GM12878 (cell line): ENCODE data around the gene NUDT22. TPM values are rescaled to one million over a fixed set of nuclear protein-coding genes. Genes with fewer than 3 reads are reported as not detected.

Experiments used
- BHLHE40 ChIP-seq, 2 experiments: fragments of 450-650 bp in 1 of 2; IDR thresholded peaks; 2 replicates each; pipeline ENCODE4 v1.6.1; 2011 to 2017; ENCODE audit warnings: low read depth in 2 of 2, borderline replicate concordance in 1 of 2, improper control_type of control experiment in 1 of 2, low read length in 1 of 2, mild to moderate bottlenecking in 1 of 2
- CBFB ChIP-seq: IDR thresholded peaks from 2 replicates; pipeline ENCODE4 v1.6.1; 2016; ENCODE audit warnings: antibody characterized with exemption, low read depth
- CBX3 ChIP-seq: fragments of 200-600 bp; sonication (generic); IDR thresholded peaks from 2 replicates; pipeline ENCODE4 v1.6.1; 2016; ENCODE audit warnings: low read depth, borderline replicate concordance
- EED ChIP-seq: sonication (generic); IDR thresholded peaks from 2 replicates; pipeline ENCODE4 v1.6.1; 2016; ENCODE audit warnings: antibody characterized with exemption, low read depth
- MLLT1 ChIP-seq: fragments of 450-650 bp; IDR thresholded peaks from 2 replicates; pipeline ENCODE4 v1.6.1; 2016; ENCODE audit warnings: mild to moderate bottlenecking
- PAX5 ChIP-seq: IDR thresholded peaks from 2 replicates; pipeline ENCODE4 v1.6.1; 2011; ENCODE audit warnings: low read depth, low read length, borderline replicate concordance
- POLR2A ChIP-seq: IDR thresholded peaks from 2 replicates; pipeline ENCODE4 v1.6.1; 2011; ENCODE audit warnings: low read depth, mild to moderate bottlenecking, low read length
- POLR2AphosphoS5 ChIP-seq: IDR thresholded peaks from 2 replicates; pipeline ENCODE4 v1.6.1; 2011; ENCODE audit warnings: mild to moderate bottlenecking, low read length, inconsistent platforms
- RAD51 ChIP-seq: fragments of 450-650 bp; IDR thresholded peaks from 2 replicates; pipeline ENCODE4 v1.6.1; 2016; ENCODE audit warnings: moderate library complexity, mild to moderate bottlenecking, inconsistent platforms
- RUNX3 ChIP-seq: IDR thresholded peaks from 2 replicates; pipeline ENCODE4 v1.6.1; 2012; ENCODE audit warnings: low read length, inconsistent platforms
- SIX5 ChIP-seq: IDR thresholded peaks from 2 replicates; pipeline ENCODE4 v1.6.1; 2011; ENCODE audit warnings: mild to moderate bottlenecking, low read depth, low read length, moderate library complexity; ENCODE audit not compliant: severe bottlenecking
- SMAD1 ChIP-seq: fragments of 450-650 bp; IDR thresholded peaks from 2 replicates; pipeline ENCODE4 v1.6.1; 2018; ENCODE audit warnings: mild to moderate bottlenecking, low read depth; ENCODE audit not compliant: partially characterized antibody
- SRF ChIP-seq, 2 experiments: IDR thresholded peaks; 2 replicates each; pipeline ENCODE4 v1.6.1; 2011; ENCODE audit warnings: low read depth in 2 of 2, low read length in 2 of 2, mild to moderate bottlenecking in 1 of 2, moderate library complexity in 1 of 2
- TAF1 ChIP-seq: IDR thresholded peaks from 2 replicates; pipeline ENCODE4 v1.6.1; 2011; ENCODE audit warnings: mild to moderate bottlenecking, low read depth, low read length, borderline replicate concordance
- TCF12 ChIP-seq: IDR thresholded peaks from 2 replicates; pipeline ENCODE4 v1.6.1; 2011; ENCODE audit warnings: low read depth, mild to moderate bottlenecking, low read length
- USF1 ChIP-seq: IDR thresholded peaks from 2 replicates; pipeline ENCODE4 v1.6.1; 2011; ENCODE audit warnings: borderline replicate concordance, low read depth, mild to moderate bottlenecking, moderate library complexity, mixed read lengths, low read length; ENCODE audit not compliant: insufficient read depth; ENCODE audit errors: extremely low read length
- WRNIP1 ChIP-seq: IDR thresholded peaks from 2 replicates; pipeline ENCODE4 v1.6.1; 2011; ENCODE audit warnings: low read depth, low read length, improper control_type of control experiment, borderline replicate concordance
- ZBTB33 ChIP-seq: fragments of 450-650 bp; IDR thresholded peaks from 2 replicates; pipeline ENCODE4 v1.6.1; 2017; ENCODE audit warnings: mild to moderate bottlenecking
- polyA plus RNA-seq, 11 experiments: library from polyadenylated mRNA; depleted of rRNA in 4 of 11; unstranded in 6 of 11; stranded (reverse) in 5 of 11; fragments of >200 nt; fragmentation: Nextera tagmentation in 4 of 11; fragmentation: Illumina TruSeq in 1 of 11; extraction: Ambion mirVana in 4 of 11; extraction: Trizol in 1 of 11; gene quantifications; 1 replicate in 1 of 11; 2 replicates in 10 of 11; pipeline versions ENCODE4 v1.2.1 to v1.2.3, GENCODE V29; 2011 to 2016; ENCODE audit warnings: inconsistent platforms in 2 of 11, missing spikeins in 2 of 11, low read depth in 1 of 11
- total RNA-seq, 4 experiments: library from RNA; depleted of rRNA in 3 of 4; stranded (reverse); fragments of >200 nt in 3 of 4; fragmentation: Illumina TruSeq in 1 of 4; extraction: Trizol in 1 of 4; gene quantifications; 2 replicates each; pipeline versions ENCODE4 v1.2.1 to v1.2.3, GENCODE V29; 2013 to 2021
- TF ChIP-seq, protein P1 (sequence below): fragments of 450-650 bp; IDR thresholded peaks from 2 replicates; pipeline ENCODE4 v1.6.1; 2017; ENCODE audit warnings: mild to moderate bottlenecking, moderate library complexity
- TF ChIP-seq, protein P2 (sequence below): IDR thresholded peaks from 2 replicates; pipeline ENCODE4 v1.6.1; 2011; ENCODE audit warnings: low read depth, low read length, improper control_type of control experiment, borderline replicate concordance

The NUDT22 gene
- total and polyA plus RNA-seq, 10 of the 15 experiments (the other 5 are each of a cell fraction or from before 2014, with no cell fraction given), result 6.7 to 115 (median 64.7) TPM

- no peak for TF ChIP-seq TAF1
- peak; percentile 33 for TF ChIP-seq RUNX3
- no peak for TF ChIP-seq SIX5
- 0 out of 2 replicates have a peak, but pooled peaks have one; percentile 15 for TF ChIP-seq EED
- TF ChIP-seq SMAD1, result no peak
- TF ChIP-seq WRNIP1, result no peak
- peak; percentile 38; the same call in 1 of the 2 replicates for TF ChIP-seq MLLT1
- peak; percentile 96 for TF ChIP-seq USF1
- no peak for TF ChIP-seq TCF12
- no peak for TF ChIP-seq CBFB
- peak; percentile 56 to 88; a peak in 3 of 4 replicates for TF ChIP-seq BHLHE40 (IDR thresholded peaks at IDR 0.05; ENCODE audit: borderline replicate concordance in 1 of 2, low read depth in 2 of 2, low read length in 1 of 2)
- TF ChIP-seq, protein P1, sequence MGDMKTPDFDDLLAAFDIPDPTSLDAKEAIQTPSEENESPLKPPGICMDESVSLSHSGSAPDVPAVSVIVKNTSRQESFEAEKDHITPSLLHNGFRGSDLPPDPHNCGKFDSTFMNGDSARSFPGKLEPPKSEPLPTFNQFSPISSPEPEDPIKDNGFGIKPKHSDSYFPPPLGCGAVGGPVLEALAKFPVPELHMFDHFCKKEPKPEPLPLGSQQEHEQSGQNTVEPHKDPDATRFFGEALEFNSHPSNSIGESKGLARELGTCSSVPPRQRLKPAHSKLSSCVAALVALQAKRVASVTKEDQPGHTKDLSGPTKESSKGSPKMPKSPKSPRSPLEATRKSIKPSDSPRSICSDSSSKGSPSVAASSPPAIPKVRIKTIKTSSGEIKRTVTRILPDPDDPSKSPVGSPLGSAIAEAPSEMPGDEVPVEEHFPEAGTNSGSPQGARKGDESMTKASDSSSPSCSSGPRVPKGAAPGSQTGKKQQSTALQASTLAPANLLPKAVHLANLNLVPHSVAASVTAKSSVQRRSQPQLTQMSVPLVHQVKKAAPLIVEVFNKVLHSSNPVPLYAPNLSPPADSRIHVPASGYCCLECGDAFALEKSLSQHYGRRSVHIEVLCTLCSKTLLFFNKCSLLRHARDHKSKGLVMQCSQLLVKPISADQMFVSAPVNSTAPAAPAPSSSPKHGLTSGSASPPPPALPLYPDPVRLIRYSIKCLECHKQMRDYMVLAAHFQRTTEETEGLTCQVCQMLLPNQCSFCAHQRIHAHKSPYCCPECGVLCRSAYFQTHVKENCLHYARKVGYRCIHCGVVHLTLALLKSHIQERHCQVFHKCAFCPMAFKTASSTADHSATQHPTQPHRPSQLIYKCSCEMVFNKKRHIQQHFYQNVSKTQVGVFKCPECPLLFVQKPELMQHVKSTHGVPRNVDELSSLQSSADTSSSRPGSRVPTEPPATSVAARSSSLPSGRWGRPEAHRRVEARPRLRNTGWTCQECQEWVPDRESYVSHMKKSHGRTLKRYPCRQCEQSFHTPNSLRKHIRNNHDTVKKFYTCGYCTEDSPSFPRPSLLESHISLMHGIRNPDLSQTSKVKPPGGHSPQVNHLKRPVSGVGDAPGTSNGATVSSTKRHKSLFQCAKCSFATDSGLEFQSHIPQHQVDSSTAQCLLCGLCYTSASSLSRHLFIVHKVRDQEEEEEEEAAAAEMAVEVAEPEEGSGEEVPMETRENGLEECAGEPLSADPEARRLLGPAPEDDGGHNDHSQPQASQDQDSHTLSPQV, result no peak
- no peak for TF ChIP-seq CBX3
- peak; percentile 81 for TF ChIP-seq POLR2A
- TF ChIP-seq SRF (IDR thresholded peaks at IDR 0.05; ENCODE audit: low read depth in 2 of 2, low read length in 2 of 2), result no peak
- TF ChIP-seq, protein P2, sequence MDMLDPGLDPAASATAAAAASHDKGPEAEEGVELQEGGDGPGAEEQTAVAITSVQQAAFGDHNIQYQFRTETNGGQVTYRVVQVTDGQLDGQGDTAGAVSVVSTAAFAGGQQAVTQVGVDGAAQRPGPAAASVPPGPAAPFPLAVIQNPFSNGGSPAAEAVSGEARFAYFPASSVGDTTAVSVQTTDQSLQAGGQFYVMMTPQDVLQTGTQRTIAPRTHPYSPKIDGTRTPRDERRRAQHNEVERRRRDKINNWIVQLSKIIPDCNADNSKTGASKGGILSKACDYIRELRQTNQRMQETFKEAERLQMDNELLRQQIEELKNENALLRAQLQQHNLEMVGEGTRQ, result peak; percentile 70
- TF ChIP-seq PAX5, result no peak
- peak; percentile 97 for TF ChIP-seq RAD51
- no peak for TF ChIP-seq ZBTB33
- no peak for TF ChIP-seq POLR2AphosphoS5
Measured at GRCh38 chr11:64181506-64182411, 44.3 kb upstream of the NUDT22 start (continued).
